ENCODE data around the gene PPP1R3A.

- TF ChIP-seq CTCF (IDR thresholded peaks at IDR 0.05), result no peak
- TF ChIP-seq POLR2A (IDR thresholded peaks at IDR 0.05), result no peak
These were observed 43.6 kb downstream of the PPP1R3A start for GRCh38 chr7:113875224-113875623.

All from adrenal gland (tissue), 5 donors.